Naive thymus-derived CD4-positive, alpha-beta T cell (primary cell): Measurements from ENCODE around the gene ALOX15. TPM values are rescaled to one million over a fixed set of nuclear protein-coding genes. Genes with fewer than 3 reads are reported as not detected.
A peak's percentile ranks its signal among the peaks of the same experiment; 100 is the strongest.
"Not testable (repeated sequence)": the region's sequence is repeated elsewhere in the genome, so short reads cannot be mapped to it uniquely, and the experiment has no call there.

Experiments used
- ATAC-seq: fragments of 150-1000 bp; cut with Tn5 transposase; 2 replicates; pipeline ENCODE4 v1.10.0; 2021; ENCODE audit warnings: mild to moderate bottlenecking, moderate library complexity
- CTCF ChIA-PET: fragments of 350-600 bp; sonication (Branson Sonifier 250); formaldehyde crosslinking; loops from one replicate; lab custom pipeline; 2021; ENCODE audit warnings: antibody characterized with exemption; lab: Charles Lee
- POLR2A ChIA-PET: fragments of 350-600 bp; sonication (Branson Sonifier 250); formaldehyde crosslinking; loops from one replicate; lab custom pipeline; 2021; ENCODE audit warnings: antibody characterized with exemption, inconsistent platforms; lab: Charles Lee
- DNase-seq, 9 donors: peaks; one replicate each; pipeline versions ENCODE4 v3.0.0 to v3.0.0-alpha.2; 2020 to 2022; ENCODE audit warnings: mixed read lengths in 1 of 9
- H3K27ac ChIP-seq: one replicate; pipeline ENCODE4 v1.7.0; 2013; ENCODE audit warnings: mild to moderate bottlenecking, low read depth, low read length, moderate library complexity
- H3K27me3 ChIP-seq, 2 donors: one replicate each; pipeline ENCODE4 v1.7.0; 2013; ENCODE audit warnings: low read length in 2 of 2, mild to moderate bottlenecking in 2 of 2, moderate library complexity in 2 of 2; ENCODE audit not compliant: control insufficient read depth in 2 of 2, insufficient read depth in 2 of 2
- H3K36me3 ChIP-seq, 3 experiments: 1 replicate in 2 of 3; 2 replicates in 1 of 3; pipeline ENCODE4 v1.7.0; 2013; ENCODE audit warnings: low read length in 3 of 3, mild to moderate bottlenecking in 3 of 3, moderate library complexity in 1 of 3; ENCODE audit not compliant: insufficient read depth in 3 of 3, control insufficient read depth in 2 of 3
- H3K4me1 ChIP-seq, 2 donors: one replicate each; pipeline ENCODE4 v1.7.0; 2013; ENCODE audit warnings: low read length in 2 of 2, mild to moderate bottlenecking in 2 of 2, moderate library complexity in 1 of 2; ENCODE audit not compliant: control insufficient read depth in 2 of 2, insufficient read depth in 2 of 2
- H3K4me3 ChIP-seq: 2 replicates; pipeline ENCODE4 v1.7.0; 2013; ENCODE audit warnings: mild to moderate bottlenecking, low read length
- H3K9me3 ChIP-seq, 3 experiments: 1 replicate in 2 of 3; 2 replicates in 1 of 3; pipeline ENCODE4 v1.7.0; 2013; ENCODE audit warnings: low read length in 3 of 3; ENCODE audit not compliant: control insufficient read depth in 2 of 3
- H3K27ac Mint-ChIP-seq, 9 donors: one replicate each; pipeline ENCODE4 v1.8.0; 2020 to 2022; ENCODE audit warnings: mixed read lengths in 9 of 9, mild to moderate bottlenecking in 8 of 9, moderate library complexity in 5 of 9, inconsistent platforms in 2 of 9
- H3K27me3 Mint-ChIP-seq, 5 donors: one replicate each; pipeline ENCODE4 v1.8.0; 2021 to 2022; ENCODE audit warnings: mixed read lengths in 5 of 5, mild to moderate bottlenecking in 1 of 5
- H3K36me3 Mint-ChIP-seq, 5 donors: one replicate each; pipeline ENCODE4 v1.8.0; 2020 to 2022; ENCODE audit warnings: mixed read lengths in 5 of 5, mild to moderate bottlenecking in 3 of 5, inconsistent platforms in 1 of 5
- H3K4me1 Mint-ChIP-seq, 7 donors: one replicate each; pipeline ENCODE4 v1.8.0; 2020 to 2022; ENCODE audit warnings: mixed read lengths in 7 of 7, mild to moderate bottlenecking in 3 of 7, inconsistent platforms in 1 of 7
- H3K4me3 Mint-ChIP-seq, 10 donors: one replicate each; pipeline ENCODE4 v1.8.0; 2020 to 2022; ENCODE audit warnings: mild to moderate bottlenecking in 10 of 10, mixed read lengths in 10 of 10, moderate library complexity in 6 of 10, inconsistent platforms in 2 of 10
- H3K9me3 Mint-ChIP-seq, 11 donors: one replicate each; pipeline ENCODE4 v1.8.0; 2020 to 2022; ENCODE audit warnings: mixed read lengths in 11 of 11, mild to moderate bottlenecking in 4 of 11, inconsistent platforms in 1 of 11, moderate library complexity in 1 of 11
- intact Hi-C, 2 donors: fragments of 100-400 bp; cut with micrococcal nuclease; formaldehyde crosslinking; loops; one replicate each; pipeline ENCODE4 v1.15.1; 2023
- polyA plus RNA-seq, 2 donors: library from polyadenylated mRNA; unstranded; fragments of 300-500 nt; fragmentation: Illumina TruSeq; gene quantifications; one replicate each; pipeline ENCODE4 v1.2.3, GENCODE V29; 2021
- total RNA-seq, 6 experiments: library from RNA in 5 of 6; stranded (reverse) in 5 of 6; gene quantifications; 1 replicate in 5 of 6; 2 replicates in 1 of 6; pipeline ENCODE4 v1.2.3 and lab custom pipeline; 2021 to 2026

ALOX15 gene
- total RNA-seq (under 1 TPM in 3 of 5 experiments, not detected in 2; 0.44 to 0.60 (median 0.50) TPM), polyA plus RNA-seq (not detected), total RNA-seq (lab: John Stamatoyannopoulos, UW) (not detected)

GRCh38 chr17:4641297-4642195, at the start of gene ALOX15:
Gene ALOX15, minus strand, starts transcription at chr17:4641678. Its CDS starts 27 bp downstream, at chr17:4641651.
- Mint-ChIP-seq H3K27me3 (peaks cover 60 to 85% (median 69%) of the 10 kb centered on the region in 5 donors), H3K36me3 (peaks cover 0 to 5% (median 0%) of the 10 kb centered on the region in 5 donors), H3K4me3 (peak within 1 kb of the TSS in 3 of 10 donors; percentile 21 to 56 (median 40)), H3K27ac (peak within 1 kb of the TSS in 1 of 9 donors; percentile 19), H3K4me1 (peaks cover 4 to 18% (median 14%) of the 10 kb centered on the region in 7 donors), H3K9me3 (no peaks in the 10 kb centered on the region)
- H3K4me3 ChIP-seq = no peak within 1 kb of the TSS
- no peak within 1 kb of the TSS for H3K27ac ChIP-seq
- no peak for ATAC-seq
- H3K9me3 ChIP-seq = no peaks in the 10 kb centered on the region
- H3K27me3 ChIP-seq = peaks cover 0 to 10% of the 10 kb centered on the region in 2 donors
- H3K36me3 ChIP-seq = no peaks in the 10 kb centered on the region
- POLR2A ChIA-PET = no interaction called here
- CTCF ChIA-PET = no interaction called here
- H3K4me1 ChIP-seq = no peaks in the 10 kb centered on the region
- DNase-seq = no peak
- intact Hi-C loops = no loop called here

GRCh38 chr17:4690745-4691144, 49.3 kb upstream of the ALOX15 start:
- H3K4me3 Mint-ChIP-seq = no peak overlapping the region
- Histone ChIP-seq H3K27me3 (no peaks in the 10 kb centered on the region), H3K36me3 (peaks cover 0 to 21% (median 0%) of the 10 kb centered on the region in 3 experiments), H3K4me3 (no peak overlapping the region), H3K27ac (no peak overlapping the region), H3K9me3 (no peaks in the 10 kb centered on the region), H3K4me1 (peaks cover 0 to 2% of the 10 kb centered on the region in 2 donors)
- ATAC-seq (no peak), DNase-seq (no peak)
- no peaks in the 10 kb centered on the region for H3K27me3 Mint-ChIP-seq
- H3K9me3 Mint-ChIP-seq = no peaks in the 10 kb centered on the region
- peaks cover 16 to 55% (median 46%) of the 10 kb centered on the region in 7 donors for H3K4me1 Mint-ChIP-seq
- POLR2A ChIA-PET = interaction anchor here (1.9 kb wide), 1 partner anchor 12 kb away, joined by 4 read pairs; no protein-coding TSS in a partner anchor
- peak overlapping the region in 1 of 9 donors; percentile 17 for H3K27ac Mint-ChIP-seq
- peaks cover 25 to 46% (median 31%) of the 10 kb centered on the region in 5 donors for H3K36me3 Mint-ChIP-seq
- CTCF ChIA-PET = interaction anchor here (0.6 kb wide), 1 partner anchor 357 kb away, joined by 7 read pairs; no protein-coding TSS in a partner anchor
- intact Hi-C loops = no loop called here

- not testable (repeated sequence) for H3K27ac Mint-ChIP-seq
- peaks cover 25 to 52% (median 36%) of the 10 kb centered on the region in 5 donors for H3K36me3 Mint-ChIP-seq
- H3K36me3 ChIP-seq = peaks cover 0 to 26% (median 0%) of the 10 kb centered on the region in 3 experiments
These were observed 48.4 kb upstream of the ALOX15 start for GRCh38 chr17:4689872-4690271.

GRCh38 chr17:4683739-4684138, 42.3 kb upstream of the ALOX15 start:
- H3K27me3 Mint-ChIP-seq, ATAC-seq, H3K9me3 ChIP-seq, H3K27me3 ChIP-seq, H3K4me1 ChIP-seq, H3K4me3 Mint-ChIP-seq, CTCF ChIA-PET, H3K4me3 ChIP-seq, intact Hi-C loops, H3K9me3 Mint-ChIP-seq, H3K27ac ChIP-seq, DNase-seq, H3K27ac Mint-ChIP-seq: not testable (repeated sequence)
- peaks cover 13 to 58% (median 31%) of the 10 kb centered on the region in 5 donors for H3K36me3 Mint-ChIP-seq
- POLR2A ChIA-PET = interaction anchor here (0.6 kb wide), 1 partner anchor 19 kb away, joined by 3 read pairs; no protein-coding TSS in a partner anchor
- H3K36me3 ChIP-seq = peaks cover 10 to 58% (median 19%) of the 10 kb centered on the region in 3 experiments
- peaks cover 9 to 22% (median 18%) of the 10 kb centered on the region in 7 donors for H3K4me1 Mint-ChIP-seq

More at GRCh38 chr17:4689872-4690271, 48.4 kb upstream of the ALOX15 start:
- H3K4me1 Mint-ChIP-seq = peaks cover 13 to 55% (median 46%) of the 10 kb centered on the region in 7 donors
- POLR2A ChIA-PET = interaction anchor here (1.9 kb wide), 1 partner anchor 13 kb away, joined by 4 read pairs; no protein-coding TSS in a partner anchor
- intact Hi-C loops, DNase-seq, ATAC-seq, H3K27me3 ChIP-seq, H3K4me3 Mint-ChIP-seq, H3K4me3 ChIP-seq, H3K4me1 ChIP-seq, CTCF ChIA-PET, H3K9me3 ChIP-seq, H3K9me3 Mint-ChIP-seq, H3K27me3 Mint-ChIP-seq, H3K27ac ChIP-seq: not testable (repeated sequence)

- H3K4me3 Mint-ChIP-seq = no peak overlapping the region
- ChIA-PET POLR2A (no interaction called here), CTCF (no interaction called here)
- Histone ChIP-seq H3K36me3 (peaks cover 19 to 86% (median 25%) of the 10 kb centered on the region in 3 experiments), H3K4me3 (no peak overlapping the region), H3K9me3 (no peaks in the 10 kb centered on the region), H3K27ac (no peak overlapping the region), H3K27me3 (no peaks in the 10 kb centered on the region), H3K4me1 (no peaks in the 10 kb centered on the region)
- H3K27ac Mint-ChIP-seq = no peak overlapping the region
- peaks cover 0 to 15% (median 0%) of the 10 kb centered on the region in 7 donors for H3K4me1 Mint-ChIP-seq
- H3K9me3 Mint-ChIP-seq = no peaks in the 10 kb centered on the region
- no peaks in the 10 kb centered on the region for H3K27me3 Mint-ChIP-seq
- intact Hi-C loops = no loop called here
- no peak for DNase-seq
- peaks cover 5 to 50% (median 18%) of the 10 kb centered on the region in 5 donors for H3K36me3 Mint-ChIP-seq
- no peak for ATAC-seq
These were observed 38.2 kb upstream of the ALOX15 start for GRCh38 chr17:4679658-4680057.

- no peaks in the 10 kb centered on the region for H3K9me3 ChIP-seq
- H3K4me1 Mint-ChIP-seq = peaks cover 0 to 15% (median 0%) of the 10 kb centered on the region in 7 donors
- ATAC-seq (no peak), DNase-seq (peak in 1 of 9 donors; percentile 42)
- H3K4me3 Mint-ChIP-seq = no peak overlapping the region
- H3K4me3 ChIP-seq = no peak overlapping the region
- no peak overlapping the region for H3K27ac Mint-ChIP-seq
- intact Hi-C loops = no loop called here
- no peaks in the 10 kb centered on the region for H3K9me3 Mint-ChIP-seq
- no peak overlapping the region for H3K27ac ChIP-seq
- H3K27me3 Mint-ChIP-seq = no peaks in the 10 kb centered on the region
- H3K4me1 ChIP-seq = no peaks in the 10 kb centered on the region
- H3K36me3 ChIP-seq = peaks cover 19 to 93% (median 31%) of the 10 kb centered on the region in 3 experiments
- peaks cover 5 to 48% (median 18%) of the 10 kb centered on the region in 5 donors for H3K36me3 Mint-ChIP-seq
- CTCF ChIA-PET = no interaction called here
- POLR2A ChIA-PET = no interaction called here
- H3K27me3 ChIP-seq = no peaks in the 10 kb centered on the region
These were observed 37.1 kb upstream of the ALOX15 start for GRCh38 chr17:4678448-4679026.
